ENCODE results near the gene C1QTNF12. TPM values are rescaled to one million over a fixed set of nuclear protein-coding genes. Genes with fewer than 3 reads are reported as not detected.
"Not testable (repeated sequence)": the region's sequence is repeated elsewhere in the genome, so short reads cannot be mapped to it uniquely, and the experiment has no call there.

C1QTNF12 gene
- total RNA-seq, 4 donors from 2014 or later = 0.33 to 0.52 TPM; not detected in 2

- H3K36me3 ChIP-seq = no peaks in the 10 kb centered on the region
- peaks cover 0 to 46% (median 3%) of the 10 kb centered on the region in 4 donors for H3K27me3 ChIP-seq
- H3K4me3 ChIP-seq = no peak overlapping the region
- intact Hi-C loops (cut with DNase I) = no loop called here
- no peak for DNase-seq (ENCODE audit: extremely low spot score)
- no peak for TF ChIP-seq POLR2A (IDR thresholded peaks at IDR 0.05; ENCODE audit: low read depth)
- no peak for TF ChIP-seq POLR2AphosphoS5 (IDR thresholded peaks at IDR 0.05)
- H3K27ac ChIP-seq (replicated peaks in 1 of 4) = no peak overlapping the region
- 85% methylated on average over 5 of the region's 8 CpGs for WGBS
- peaks cover 0 to 10% (median 8%) of the 10 kb centered on the region in 4 donors for H3K9me3 ChIP-seq
- H3K4me1 ChIP-seq = peaks cover 0 to 16% (median 13%) of the 10 kb centered on the region in 4 donors
Measured at GRCh38 chr1:1197188-1197500, 49.4 kb downstream of the C1QTNF12 start.

- H3K27ac ChIP-seq (replicated peaks in 1 of 4) = no peak overlapping the region
- DNase-seq (ENCODE audit: extremely low spot score) = no peak
- H3K4me3 ChIP-seq = no peak overlapping the region
- intact Hi-C loops (cut with DNase I) = no loop called here
- H3K4me1 ChIP-seq = peaks cover 0 to 15% (median 12%) of the 10 kb centered on the region in 4 donors
- peaks cover 0 to 45% (median 3%) of the 10 kb centered on the region in 4 donors for H3K27me3 ChIP-seq
- peaks cover 0 to 10% (median 8%) of the 10 kb centered on the region in 4 donors for H3K9me3 ChIP-seq
- H3K36me3 ChIP-seq = no peaks in the 10 kb centered on the region
- 86% methylated on average over 5 of the region's 13 CpGs for WGBS
- TF ChIP-seq POLR2A (IDR thresholded peaks at IDR 0.05; ENCODE audit: low read depth) = no peak
- TF ChIP-seq EP300 (IDR thresholded peaks at IDR 0.05) = no peak
- TF ChIP-seq POLR2AphosphoS5 (IDR thresholded peaks at IDR 0.05) = no peak
- TF ChIP-seq CTCF (IDR thresholded peaks at IDR 0.05) = no peak
Measured at GRCh38 chr1:1196431-1197187, 49.9 kb downstream of the C1QTNF12 start.

- peaks cover 0 to 36% (median under 1%) of the 10 kb centered on the region in 4 donors for H3K27me3 ChIP-seq
- H3K27ac ChIP-seq (replicated peaks in 1 of 4); H3K4me3 ChIP-seq; intact Hi-C loops (cut with DNase I); H3K36me3 ChIP-seq; DNase-seq (ENCODE audit: extremely low spot score); H3K4me1 ChIP-seq: not testable (repeated sequence)
- H3K9me3 ChIP-seq = peaks cover 0 to 10% (median 8%) of the 10 kb centered on the region in 4 donors
- WGBS = 95% methylated on average over 6 of the region's 6 CpGs
Measured at GRCh38 chr1:1195726-1196125, 50.8 kb downstream of the C1QTNF12 start.

- intact Hi-C loops (cut with DNase I) = no loop called here
- WGBS = 61% methylated on average over 3 of the region's 3 CpGs
- DNase-seq (ENCODE audit: extremely low spot score) = no peak
- H3K9me3 ChIP-seq = peaks cover 0 to 10% (median 8%) of the 10 kb centered on the region in 4 donors
- peaks cover 0 to 28% (median 0%) of the 10 kb centered on the region in 4 donors for H3K27me3 ChIP-seq
- H3K4me3 ChIP-seq = no peak overlapping the region
- no peak overlapping the region for H3K27ac ChIP-seq (replicated peaks in 1 of 4)
- TF ChIP-seq POLR2A (IDR thresholded peaks at IDR 0.05; ENCODE audit: low read depth) (no peak), POLR2AphosphoS5 (IDR thresholded peaks at IDR 0.05) (no peak), EP300 (IDR thresholded peaks at IDR 0.05) (no peak), CTCF (IDR thresholded peaks at IDR 0.05) (no peak)
- H3K36me3 ChIP-seq = no peaks in the 10 kb centered on the region
- H3K4me1 ChIP-seq = no peaks in the 10 kb centered on the region
Measured at GRCh38 chr1:1194723-1195122, 51.8 kb downstream of the C1QTNF12 start.

Small RNAs within 50 kb of the gene (small RNA-seq; reads per million reads assigned to genes)
- 0 to 0.51 (median 0.33) reads per million in 3 donors for gene MIR6726

Other genes with a start within 250 kb of the C1QTNF12 start
- gene HES4, start 246.6 kb downstream of the C1QTNF12 start, total RNA-seq = 10 to 100 TPM; 37.8 to 90.4 (median 65.0) TPM
- gene ISG15, start 233.2 kb downstream of the C1QTNF12 start, total RNA-seq = 10 to 100 TPM; 39.4 to 74.9 (median 41.1) TPM
- 10 to 100 TPM; 17.0 to 31.6 (median 22.6) TPM for gene AGRN, start 226.6 kb downstream of the C1QTNF12 start, total RNA-seq
- gene RNF223, start 172.4 kb downstream of the C1QTNF12 start, total RNA-seq = not detected
- gene C1orf159, start 130.6 kb downstream of the C1QTNF12 start, total RNA-seq = 10 to 100 TPM in 1 of 4 donors, 1 to 10 TPM in 3; 4.2 to 11.9 (median 8.5) TPM
- under 1 TPM in 1 of 4 donors, not detected in 3; 0.17 TPM for gene TTLL10, start 72.8 kb downstream of the C1QTNF12 start, total RNA-seq
- under 1 TPM in 2 of 4 donors, not detected in 2; 0.29 to 0.66 TPM for gene TNFRSF18, start 40.1 kb downstream of the C1QTNF12 start, total RNA-seq
- 1 to 10 TPM in 2 of 4 donors, under 1 TPM in 2; 0.50 to 2.1 (median 0.93) TPM for gene TNFRSF4, start 32.6 kb downstream of the C1QTNF12 start, total RNA-seq
- 100 to 1,000 TPM in 3 of 4 donors, 10 to 100 TPM in 1; 88.5 to 125 (median 107) TPM for gene SDF4, start 14.7 kb downstream of the C1QTNF12 start, total RNA-seq
- 10 to 100 TPM; 10.4 to 24.6 (median 21.0) TPM for gene B3GALT6, start 14.5 kb downstream of the C1QTNF12 start, total RNA-seq
- gene UBE2J2, start 27.1 kb upstream of the C1QTNF12 start, total RNA-seq = 10 to 100 TPM; 34.9 to 61.4 (median 49.5) TPM
- 1 to 10 TPM in 3 of 4 donors, under 1 TPM in 1; 0.83 to 4.1 (median 1.9) TPM for gene SCNN1D, start 33.7 kb upstream of the C1QTNF12 start, total RNA-seq
- 10 to 100 TPM; 34.8 to 63.2 (median 47.4) TPM for gene ACAP3, start 61.2 kb upstream of the C1QTNF12 start, total RNA-seq
- 10 to 100 TPM; 10.3 to 24.7 (median 21.7) TPM for gene PUSL1, start 61.9 kb upstream of the C1QTNF12 start, total RNA-seq
- 100 to 1,000 TPM in 1 of 4 donors, 10 to 100 TPM in 3; 75.9 to 121 (median 87.8) TPM for gene INTS11, start 77.9 kb upstream of the C1QTNF12 start, total RNA-seq
- gene CPTP, start 78.1 kb upstream of the C1QTNF12 start, total RNA-seq = 10 to 100 TPM; 15.4 to 44.9 (median 31.5) TPM
- under 1 TPM in 2 of 4 donors, not detected in 2; 0.17 to 0.32 TPM for gene TAS1R3, start 84.6 kb upstream of the C1QTNF12 start, total RNA-seq
- gene DVL1, start 102.7 kb upstream of the C1QTNF12 start, total RNA-seq = 100 to 1,000 TPM in 2 of 4 donors, 10 to 100 TPM in 2; 66.9 to 141 (median 114) TPM
- 100 to 1,000 TPM in 2 of 4 donors, 10 to 100 TPM in 2; 68.5 to 129 (median 87.2) TPM for gene MXRA8, start 111.8 kb upstream of the C1QTNF12 start, total RNA-seq
- gene AURKAIP1, start 128.5 kb upstream of the C1QTNF12 start, total RNA-seq = 100 to 1,000 TPM in 3 of 4 donors, 10 to 100 TPM in 1; 98.4 to 152 (median 117) TPM
- gene CCNL2, start 152.6 kb upstream of the C1QTNF12 start, total RNA-seq = 100 to 1,000 TPM in 2 of 4 donors, 10 to 100 TPM in 2; 73.4 to 136 (median 108) TPM
- gene MRPL20, start 160.6 kb upstream of the C1QTNF12 start, total RNA-seq = 100 to 1,000 TPM; 144 to 175 (median 155) TPM
- 10 to 100 TPM in 2 of 4 donors, 1 to 10 TPM in 2; 8.1 to 19.2 (median 9.8) TPM for gene ANKRD65, start 174.6 kb upstream of the C1QTNF12 start, total RNA-seq
- 100 to 1,000 TPM in 2 of 4 donors, 10 to 100 TPM in 2; 99.7 to 168 (median 116) TPM for gene VWA1, start 189.0 kb upstream of the C1QTNF12 start, total RNA-seq
- gene ATAD3C, start 203.0 kb upstream of the C1QTNF12 start, total RNA-seq = 1 to 10 TPM in 1 of 4 donors, under 1 TPM in 3; 0.32 to 2.4 (median 0.58) TPM
- gene ATAD3B, start 225.0 kb upstream of the C1QTNF12 start, total RNA-seq = 10 to 100 TPM in 2 of 4 donors, 1 to 10 TPM in 2; 9.7 to 14.9 (median 10.0) TPM